HG02981 (cell line): ENCODE data around the gene MYOCOS.
"Not testable (repeated sequence)": the region's sequence is repeated elsewhere in the genome, so short reads cannot be mapped to it uniquely, and the experiment has no call there.

Experiments
- ATAC-seq: cut with Tn5 transposase; IDR thresholded peaks from one replicate; pipeline ENCODE4 v1.9.1; 2021; ENCODE audit warnings: mild to moderate bottlenecking, moderate library complexity; ENCODE audit not compliant: unreplicated experiment

The MYOCOS gene

GRCh38 chr1:171622152-171622462, at the start of gene MYOCOS:
Gene MYOCOS, plus strand, starts transcription at chr1:171622243. Its CDS starts 1,641 bp downstream, at chr1:171623884.
- no peak for ATAC-seq

- ATAC-seq = no peak
These were observed 45.9 kb upstream of the MYOCOS start for GRCh38 chr1:171576144-171576543.

GRCh38 chr1:171581226-171581625, 40.8 kb upstream of the MYOCOS start:
- ATAC-seq = no peak

GRCh38 chr1:171581766-171582165, 40.3 kb upstream of the MYOCOS start:
- no peak for ATAC-seq

GRCh38 chr1:171582589-171582988, 39.5 kb upstream of the MYOCOS start:
- no peak for ATAC-seq

- no peak for ATAC-seq
These were observed 38.3 kb upstream of the MYOCOS start for GRCh38 chr1:171583591-171584201.

GRCh38 chr1:171585715-171586114, 36.3 kb upstream of the MYOCOS start:
- ATAC-seq = no peak

- ATAC-seq = no peak
These were observed 33.8 kb upstream of the MYOCOS start for GRCh38 chr1:171588230-171588629.

- no peak for ATAC-seq
These were observed 32.0 kb upstream of the MYOCOS start for GRCh38 chr1:171590022-171590421.

GRCh38 chr1:171595324-171595723, 26.7 kb upstream of the MYOCOS start:
- no peak for ATAC-seq

GRCh38 chr1:171596119-171596518, 25.9 kb upstream of the MYOCOS start:
- ATAC-seq = no peak

- ATAC-seq = no peak
These were observed 25.3 kb upstream of the MYOCOS start for GRCh38 chr1:171596705-171597104.

- ATAC-seq = no peak
These were observed 24.8 kb upstream of the MYOCOS start for GRCh38 chr1:171597203-171597602.

GRCh38 chr1:171600310-171600709, 21.7 kb upstream of the MYOCOS start:
- peak; percentile 47 for ATAC-seq

GRCh38 chr1:171600862-171601261, 21.2 kb upstream of the MYOCOS start:
- ATAC-seq = no peak

GRCh38 chr1:171603042-171603441, 19.0 kb upstream of the MYOCOS start:
- ATAC-seq = not testable (repeated sequence)

- peak; percentile 53 for ATAC-seq
These were observed 15.6 kb upstream of the MYOCOS start for GRCh38 chr1:171606402-171606941.

- peak; percentile 50 for ATAC-seq
These were observed 11.7 kb upstream of the MYOCOS start for GRCh38 chr1:171610385-171610784.

- ATAC-seq = no peak
These were observed 10.7 kb upstream of the MYOCOS start for GRCh38 chr1:171611306-171611705.

GRCh38 chr1:171613282-171613681, 8.8 kb upstream of the MYOCOS start:
- ATAC-seq = no peak

- ATAC-seq = not testable (repeated sequence)
These were observed 6.7 kb upstream of the MYOCOS start for GRCh38 chr1:171615122-171615906.

- no peak for ATAC-seq
These were observed 5.5 kb upstream of the MYOCOS start for GRCh38 chr1:171616586-171616985.
